Kidney capillary endothelial cell (primary cell): Measurements from ENCODE around the gene CCDC88C.

ENCODE experiments used
- DNase-seq: peaks from one replicate; pipeline ENCODE4 v3.0.0-alpha.2; 2018; ENCODE audit warnings: low spot score

The CCDC88C gene

DNA sequence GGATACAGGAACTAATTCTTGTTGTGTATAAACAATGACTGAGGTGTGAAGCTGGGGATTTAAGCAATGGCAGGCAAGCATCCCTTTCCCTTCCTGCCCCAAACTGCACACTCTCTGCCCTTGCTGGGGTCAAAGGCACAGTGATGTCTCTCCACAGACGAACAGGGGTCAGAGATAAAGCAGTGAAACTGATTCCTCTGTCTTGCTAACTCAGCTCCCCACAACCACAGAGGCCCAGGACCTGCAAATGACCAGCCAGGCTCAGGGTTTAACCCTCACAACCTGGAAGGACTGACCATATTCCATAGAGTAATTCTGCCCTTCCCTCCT, 67.2 kb downstream of the CCDC88C start:
- DNase-seq = no peak

DNA sequence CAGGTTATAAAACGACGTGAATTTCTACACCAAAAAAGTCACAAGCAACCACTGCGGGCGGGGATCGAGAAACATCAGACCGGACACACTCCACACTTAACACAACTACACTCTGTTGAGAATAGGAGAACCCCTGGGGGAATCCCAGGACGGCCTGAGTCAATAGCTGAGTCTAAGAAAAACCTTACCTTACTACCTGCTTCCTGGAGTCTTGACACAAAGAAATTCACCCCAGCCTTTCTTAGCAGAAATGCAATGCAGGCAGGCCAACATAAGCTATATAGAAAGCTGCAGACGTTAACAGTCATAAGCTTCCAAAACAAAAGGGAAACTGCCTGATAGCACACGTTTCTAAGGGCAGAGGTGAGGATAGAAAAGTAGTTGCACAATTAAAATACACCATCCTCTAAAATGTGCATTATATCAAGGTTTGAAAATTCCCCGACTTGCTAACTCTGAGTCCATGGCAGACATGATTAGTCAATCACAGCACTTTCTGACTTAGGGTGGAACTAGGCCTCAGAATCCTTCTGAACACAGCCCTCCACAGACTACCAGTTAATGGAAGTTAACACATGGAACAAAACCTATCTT, 68.0 kb downstream of the CCDC88C start:
- DNase-seq = no peak

DNA sequence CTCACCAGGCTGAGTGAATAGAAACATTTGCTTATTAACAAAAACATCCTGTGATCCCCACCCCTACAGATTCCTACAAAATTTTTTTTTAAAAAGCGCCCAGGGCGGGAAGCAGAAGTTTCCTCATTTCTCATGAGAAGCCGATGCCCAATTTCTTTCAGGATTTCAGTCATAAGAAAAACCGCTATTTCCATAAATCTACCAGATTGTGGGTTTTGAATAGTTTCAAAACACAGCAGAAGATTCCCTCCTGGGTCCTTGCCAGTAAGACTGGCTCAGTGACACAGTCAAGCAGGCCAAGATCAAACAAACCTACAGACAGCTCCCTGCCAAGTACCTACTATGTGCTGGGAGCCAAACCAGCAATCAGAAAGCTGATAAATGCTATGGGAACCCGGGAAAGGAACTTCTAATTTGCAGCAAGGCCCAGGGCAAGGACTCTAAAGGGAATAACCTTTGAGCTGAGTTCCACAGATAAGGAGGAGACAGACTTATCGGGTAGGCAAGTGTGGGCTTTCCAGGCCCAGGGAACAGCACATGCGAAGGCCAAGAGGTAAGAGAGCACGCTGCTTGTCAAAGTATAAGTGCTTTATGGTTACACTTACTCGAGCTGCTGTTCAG, 68.7 kb downstream of the CCDC88C start:
- DNase-seq = no peak

DNA sequence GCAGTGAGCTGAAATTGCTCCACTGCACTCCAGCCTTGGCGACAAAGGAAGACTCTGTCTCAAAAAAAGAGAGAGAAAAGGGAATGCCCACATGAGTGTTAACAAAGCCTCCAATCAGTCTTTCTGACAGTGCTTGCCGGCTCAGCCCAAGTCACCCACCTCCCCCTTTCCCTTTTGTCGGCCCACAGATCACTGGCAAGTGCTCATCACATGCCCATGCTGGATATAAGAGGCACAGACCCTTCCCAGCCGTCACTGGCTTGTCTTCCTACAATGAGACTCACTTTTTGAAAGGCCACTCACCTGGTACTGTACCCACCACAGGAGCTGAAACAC, 70.8 kb downstream of the CCDC88C start:
- no peak for DNase-seq

DNA sequence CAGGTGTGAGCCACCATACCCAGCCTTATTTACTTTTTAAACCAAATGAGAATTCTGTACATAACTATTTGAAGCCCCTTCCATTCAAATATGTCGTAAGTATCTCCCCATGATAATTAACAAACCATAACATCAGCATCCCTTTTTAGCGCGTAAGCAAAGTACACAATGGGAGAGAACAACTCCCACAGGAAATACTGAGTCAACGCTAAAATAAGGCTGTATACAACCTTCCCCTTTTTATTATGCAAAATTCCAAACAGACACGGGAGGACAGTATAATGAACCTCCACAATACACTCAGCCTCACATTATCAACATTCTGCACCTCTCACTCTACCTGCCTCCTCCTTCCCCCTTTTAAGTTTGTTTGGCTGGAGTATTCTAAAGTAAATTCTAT, 73.5 kb downstream of the CCDC88C start:
- DNase-seq = no peak

DNA sequence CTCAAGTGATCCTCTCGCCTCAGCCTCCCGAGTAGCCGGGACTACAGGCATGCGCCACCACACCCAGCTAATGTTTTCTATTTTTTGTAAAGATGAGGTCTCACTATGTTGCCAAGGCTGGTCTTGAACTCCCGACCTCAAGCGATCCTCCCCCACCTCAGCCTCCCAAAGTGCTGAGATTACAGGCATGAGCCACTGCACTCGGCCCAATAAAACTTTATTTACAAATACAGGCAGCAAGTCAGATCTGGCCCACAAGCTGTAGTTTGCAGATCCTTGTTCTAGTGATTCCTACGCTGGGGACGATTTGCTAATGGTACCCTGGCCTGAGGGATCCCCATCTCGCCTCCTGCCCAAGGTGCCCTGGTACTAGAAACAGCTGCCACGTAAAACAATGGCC, 74.6 kb downstream of the CCDC88C start:
- DNase-seq = no peak

DNA sequence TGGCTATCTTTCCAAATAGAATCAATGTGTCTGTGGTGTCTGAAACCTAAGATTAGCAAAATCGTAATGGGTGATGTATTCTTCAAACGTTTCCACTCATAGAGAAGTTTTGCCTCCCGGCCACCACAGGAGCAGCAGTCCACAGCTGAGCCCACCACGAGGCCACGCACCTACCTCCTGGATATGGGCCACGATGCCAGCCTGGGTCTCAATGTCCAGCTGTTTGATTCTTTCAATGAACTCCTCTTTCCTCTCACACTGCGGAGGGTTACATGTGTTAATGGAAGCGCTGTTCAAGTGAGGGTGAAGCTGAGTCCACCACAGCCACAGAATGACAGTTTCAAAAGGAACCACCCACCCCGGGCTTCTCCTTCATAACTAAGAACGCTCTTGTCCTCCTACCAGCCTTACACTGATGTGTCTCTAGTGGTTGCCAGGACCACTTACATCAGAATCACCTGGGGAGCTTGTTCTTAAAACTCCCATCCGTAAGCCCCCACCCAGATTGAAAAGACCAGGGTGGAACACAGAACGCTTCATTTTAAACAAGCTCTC, 75.3 kb downstream of the CCDC88C start:
- no peak for DNase-seq

DNA sequence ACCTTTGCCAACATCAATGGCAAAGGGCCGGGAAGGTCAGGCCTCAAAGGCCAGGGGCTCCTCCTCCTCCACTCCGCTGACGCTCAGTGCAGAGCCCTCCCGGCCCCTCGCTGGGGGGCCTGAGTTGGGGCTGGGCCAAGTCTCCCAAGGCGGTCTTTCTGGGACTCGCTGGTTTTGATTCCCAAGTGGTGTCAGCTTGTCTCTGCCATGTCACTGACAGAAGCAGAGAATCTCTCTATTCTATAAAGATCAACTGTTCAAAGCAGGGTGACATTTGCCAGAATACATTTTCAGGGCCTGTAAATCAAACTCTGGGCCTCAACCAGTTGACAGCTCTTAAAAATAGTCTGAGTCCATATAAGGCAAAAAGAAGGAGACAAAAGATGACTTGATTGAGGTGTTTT, 75.9 kb downstream of the CCDC88C start:
- no peak for DNase-seq

DNA sequence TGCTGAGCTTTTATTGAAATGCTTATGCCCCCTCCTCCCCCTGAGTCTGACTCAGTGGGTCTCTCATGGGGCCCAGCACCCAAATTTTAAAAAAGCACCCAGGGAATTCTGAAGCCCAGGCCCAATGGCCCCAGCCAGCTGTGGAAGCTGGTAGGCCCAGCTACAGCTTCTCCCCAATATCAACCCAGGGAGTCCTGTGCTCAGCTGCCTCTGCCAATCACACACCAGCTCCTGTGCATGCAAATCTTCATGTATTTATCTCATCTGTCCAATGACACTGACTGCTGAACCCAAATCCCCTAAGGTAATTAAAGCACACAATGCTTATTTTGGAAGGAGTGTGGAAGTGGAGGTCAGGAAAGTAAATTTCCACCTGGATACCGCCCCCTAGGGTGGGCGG, 76.3 kb downstream of the CCDC88C start:
- DNase-seq = no peak

DNA sequence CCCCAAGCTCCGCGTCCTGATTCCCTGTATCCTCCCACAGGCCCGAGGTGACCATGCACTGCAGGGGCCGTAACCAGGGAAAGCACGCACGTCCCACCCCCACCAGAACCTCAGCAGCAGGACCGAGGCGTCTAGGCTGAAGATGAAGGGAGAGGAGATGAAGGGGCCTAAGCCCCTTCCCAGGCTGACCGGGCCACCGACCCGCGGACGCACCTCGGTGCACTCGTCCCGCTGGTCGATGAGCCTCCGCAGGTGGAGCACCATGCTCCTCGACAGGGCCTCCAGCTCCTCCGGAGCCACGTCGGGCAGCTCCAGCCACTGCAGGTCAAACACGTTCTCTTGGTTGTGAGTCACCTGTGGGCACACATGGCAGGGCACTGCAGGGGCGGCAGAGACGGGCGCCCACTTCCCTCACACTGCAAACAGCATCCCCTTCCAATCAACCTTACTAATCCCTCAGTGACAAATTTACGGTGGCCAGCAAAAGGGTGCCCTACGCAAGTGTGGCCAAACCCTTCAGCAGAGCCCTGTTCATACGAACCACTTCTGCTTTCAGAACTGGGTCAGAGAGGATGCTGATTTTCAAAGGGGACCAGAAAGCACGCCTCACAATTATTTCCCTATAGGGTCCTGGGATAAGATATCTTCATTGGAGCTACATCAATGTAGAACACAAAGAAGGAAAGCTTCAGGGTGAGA, 77.8 kb downstream of the CCDC88C start:
- no peak for DNase-seq

DNA sequence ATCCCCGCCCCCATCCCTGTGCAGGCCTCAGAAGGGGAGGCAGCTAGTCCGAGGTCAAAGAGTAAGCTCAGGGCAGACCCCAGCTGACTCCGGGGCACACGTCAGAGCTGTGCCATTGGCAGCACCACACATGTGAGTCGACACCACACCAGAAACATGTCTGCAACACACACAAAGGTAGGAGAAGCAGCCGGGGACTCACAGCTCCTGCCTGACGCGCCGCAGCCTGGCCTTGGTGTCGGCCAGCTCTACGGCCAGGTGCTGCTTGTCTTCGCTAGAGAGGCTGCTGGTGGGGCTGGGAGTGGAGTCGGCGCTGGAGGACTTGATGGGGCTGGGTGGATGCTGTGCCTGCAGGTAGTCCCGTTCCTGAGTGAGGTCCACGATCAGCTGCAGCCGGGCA, 78.5 kb downstream of the CCDC88C start:
- no peak for DNase-seq

DNA sequence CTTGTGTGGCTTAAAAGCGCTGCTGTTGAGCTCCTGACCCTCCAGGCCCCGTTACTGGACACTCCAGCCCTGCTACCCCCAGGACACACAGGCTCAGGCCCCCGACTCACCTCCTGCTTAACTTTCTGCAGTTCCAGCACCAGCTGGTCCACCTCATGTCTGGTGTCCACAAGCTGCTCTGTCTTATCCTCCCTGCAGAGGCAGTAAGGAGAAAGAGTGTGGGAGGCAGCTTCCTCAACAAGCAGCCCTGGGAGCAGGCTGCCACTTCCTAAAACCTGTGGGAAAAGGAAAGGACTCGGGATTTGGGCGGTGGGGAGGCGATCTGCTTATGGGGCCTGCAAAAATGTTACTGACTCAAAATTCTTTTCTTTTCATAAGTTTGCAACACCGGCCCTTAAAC, 79.2 kb downstream of the CCDC88C start:
- DNase-seq = no peak

DNA sequence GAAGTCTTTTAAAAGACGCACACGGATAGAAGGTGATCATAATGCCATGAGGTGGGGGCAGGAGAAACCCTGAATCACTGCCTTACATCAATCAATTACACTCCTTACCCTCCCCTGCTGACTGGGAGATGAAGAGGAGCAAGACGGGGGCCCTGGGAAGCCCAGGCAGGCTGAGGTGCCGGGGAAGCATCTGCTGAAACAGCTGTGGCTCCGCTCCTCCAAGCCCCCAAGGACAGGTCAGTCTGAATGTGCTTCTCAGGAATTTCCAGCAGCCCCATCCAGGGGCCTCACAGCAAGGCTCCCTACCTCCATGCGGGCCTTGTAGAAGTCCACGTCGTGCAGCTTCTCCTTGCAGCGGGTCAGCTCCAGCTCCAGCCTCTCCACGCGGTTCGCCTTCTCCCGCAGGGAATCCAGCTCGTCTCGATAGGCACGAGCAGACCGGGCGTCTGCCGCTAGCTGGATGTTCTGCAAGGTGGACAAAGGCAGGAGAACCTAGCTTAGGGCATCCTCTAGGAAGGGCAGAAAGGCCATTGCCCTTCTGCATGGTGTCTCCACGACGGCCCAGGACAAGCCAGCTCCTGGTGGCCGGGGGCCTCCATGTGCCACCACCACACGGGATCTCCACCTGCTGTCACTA, 79.8 kb downstream of the CCDC88C start:
- no peak for DNase-seq

DNA sequence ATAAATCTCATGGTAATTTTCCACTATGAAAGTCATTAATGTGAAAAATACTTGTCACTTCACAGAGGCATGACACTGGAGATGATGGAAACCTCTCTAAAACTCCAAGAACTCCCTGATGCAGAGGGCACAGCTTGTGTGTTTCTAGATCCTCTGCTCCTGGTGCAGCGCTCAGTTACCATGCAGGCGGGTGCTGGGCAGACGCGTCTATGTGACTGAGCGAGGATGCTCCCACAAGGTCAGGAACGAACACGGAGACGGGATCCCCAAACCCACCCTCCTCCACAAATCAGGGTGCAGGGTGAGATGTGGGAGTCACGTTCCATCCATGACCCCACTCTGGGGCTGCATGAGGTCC, 81.5 kb downstream of the CCDC88C start:
- DNase-seq = no peak

DNA sequence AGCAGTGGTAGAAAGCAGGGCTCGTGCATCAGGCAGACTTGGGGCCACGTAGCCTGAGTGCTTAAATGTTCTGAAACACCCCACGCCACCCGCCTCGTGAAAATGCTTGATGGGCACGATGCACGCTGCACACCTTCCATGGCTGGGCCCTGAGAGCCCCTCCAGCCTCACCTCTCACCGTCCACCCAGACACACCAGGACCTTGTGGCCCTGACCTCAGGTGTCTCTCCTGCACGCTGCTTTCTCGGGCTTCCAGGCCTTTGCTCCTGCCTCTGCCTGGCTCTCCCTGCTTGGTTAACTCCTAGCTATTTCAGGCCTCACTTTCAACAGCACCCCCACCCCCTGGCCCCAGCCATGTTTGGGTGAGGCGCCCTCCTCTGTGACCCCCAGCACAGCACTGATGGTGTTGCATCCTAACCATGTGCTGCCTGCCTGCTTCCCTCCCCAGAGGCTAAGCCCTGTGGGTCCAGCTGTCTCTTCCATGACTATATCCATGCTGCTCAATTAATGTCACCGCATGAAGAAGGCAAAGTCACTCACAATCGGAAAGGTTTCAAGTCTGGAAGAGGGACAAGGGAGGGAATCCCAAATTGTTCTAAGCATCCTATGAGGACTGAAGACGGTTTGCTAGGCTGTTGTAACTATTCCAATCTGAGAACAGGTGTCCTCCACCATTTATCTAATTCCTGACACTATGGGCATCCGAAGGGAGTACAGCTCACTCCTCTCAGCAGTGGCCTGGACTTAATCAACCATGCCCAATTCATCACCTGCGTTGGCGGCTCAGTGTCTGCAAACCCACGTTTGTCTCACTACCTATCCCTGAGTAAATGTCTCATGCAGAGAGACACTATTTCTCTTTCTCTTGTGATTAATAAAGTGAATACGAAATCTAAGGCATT, 82.2 kb downstream of the CCDC88C start:
- no peak for DNase-seq

DNA sequence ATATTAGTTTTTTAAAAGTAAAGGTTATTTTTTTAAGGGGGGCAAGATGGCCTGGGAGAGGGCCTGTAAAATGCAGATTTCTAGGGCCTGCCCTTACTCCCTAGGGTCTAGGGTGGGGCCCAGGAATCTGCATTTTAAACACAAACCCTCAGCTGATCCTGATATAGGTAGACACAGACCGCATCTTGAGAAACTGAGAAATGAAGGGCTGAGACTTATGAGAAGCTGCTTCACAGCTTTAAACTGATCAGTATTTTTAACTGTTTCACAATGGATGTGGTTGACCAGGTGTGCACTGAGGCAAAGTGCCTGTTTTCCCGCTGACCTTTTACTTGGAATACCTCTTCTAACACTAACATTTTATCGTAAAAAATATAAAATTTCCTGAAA, 84.0 kb downstream of the CCDC88C start:
- no peak for DNase-seq

DNA sequence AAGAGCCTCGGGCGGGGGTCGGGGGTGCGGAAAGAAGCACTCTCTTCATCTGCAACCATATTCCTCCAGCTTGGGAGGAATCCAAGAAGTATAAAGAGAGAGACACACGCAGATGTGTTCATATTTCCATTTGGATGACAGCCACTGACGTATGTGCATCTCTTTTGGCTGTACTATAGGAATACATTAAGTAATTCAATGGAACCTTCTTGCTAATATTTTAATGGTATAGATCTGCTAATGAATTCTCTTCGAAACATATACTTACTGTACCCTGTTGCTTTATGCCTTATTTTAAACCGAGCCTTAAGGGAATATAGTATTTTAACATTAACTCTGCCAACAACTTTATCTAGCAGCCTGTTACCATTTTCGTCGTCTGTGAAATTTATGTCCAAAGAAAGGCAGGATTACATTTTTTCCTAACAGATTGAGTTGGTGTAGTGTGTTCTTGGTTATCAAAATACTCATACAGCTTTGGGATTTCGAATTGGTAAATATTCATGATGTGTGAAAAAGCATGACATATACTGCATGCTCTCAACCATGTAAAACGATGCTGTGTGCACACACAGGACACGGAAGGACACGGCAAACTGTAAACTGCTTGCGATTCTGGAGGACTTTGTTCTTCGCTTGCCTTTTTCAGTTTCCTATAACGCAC, 84.5 kb downstream of the CCDC88C start:
- DNase-seq = no peak

DNA sequence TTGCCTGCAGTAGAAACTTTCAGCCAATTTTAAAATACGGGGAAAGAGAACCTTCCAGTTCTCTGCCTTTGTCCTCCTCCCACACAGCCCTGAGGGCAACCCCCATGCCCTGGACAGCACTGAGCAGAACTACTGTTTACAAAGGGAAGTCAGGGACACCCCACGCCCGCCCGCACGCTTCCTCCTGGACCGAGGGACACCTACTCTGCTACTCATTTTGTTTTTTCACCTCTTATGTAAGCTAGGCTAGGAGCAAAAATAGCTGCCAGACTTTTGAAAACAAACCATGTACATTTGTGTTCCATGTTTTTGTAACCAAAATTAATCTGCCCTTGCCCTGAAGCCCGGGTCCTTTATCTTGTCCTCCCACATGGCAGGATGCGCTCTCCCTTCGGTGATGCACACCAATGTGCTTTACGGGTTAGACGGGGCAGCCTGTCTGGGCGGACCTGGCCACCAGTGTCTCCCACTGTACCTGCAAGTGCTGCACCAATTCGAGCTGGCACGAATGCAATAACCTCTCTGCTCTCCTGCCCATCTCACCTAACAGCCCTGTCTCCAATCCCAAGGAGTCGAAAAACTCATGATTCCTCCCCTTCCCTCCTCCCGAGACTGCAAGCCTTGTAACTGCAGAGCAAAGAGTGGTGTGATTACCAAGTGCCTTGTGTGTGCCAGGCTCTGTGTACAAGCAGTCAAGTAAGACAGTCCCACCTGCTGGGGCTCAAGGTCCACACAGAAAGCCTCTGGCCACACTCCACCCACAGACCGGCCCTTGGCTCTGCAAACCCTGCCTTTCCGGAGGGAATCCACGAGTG, 85.2 kb downstream of the CCDC88C start:
- no peak for DNase-seq

DNA sequence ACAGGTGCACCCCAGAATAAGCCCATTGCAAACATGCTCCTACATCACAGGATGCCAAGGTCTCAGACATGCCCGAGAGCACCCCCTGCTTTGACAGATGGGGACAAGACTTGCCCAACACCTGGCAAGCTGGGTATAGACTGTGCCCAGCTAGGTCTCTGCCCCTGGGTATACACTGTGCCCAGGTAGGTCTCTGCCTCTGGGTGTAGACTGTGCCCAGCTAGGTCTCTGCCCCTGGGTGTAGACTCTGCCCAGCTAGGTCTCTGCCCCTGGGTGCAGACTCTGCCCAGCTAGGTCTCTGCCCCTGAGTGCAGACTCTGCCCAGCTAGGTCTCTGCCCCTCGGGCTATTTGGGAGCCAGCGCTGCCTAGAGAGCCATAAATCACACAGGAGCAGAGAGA, 85.9 kb downstream of the CCDC88C start:
- DNase-seq = no peak

DNA sequence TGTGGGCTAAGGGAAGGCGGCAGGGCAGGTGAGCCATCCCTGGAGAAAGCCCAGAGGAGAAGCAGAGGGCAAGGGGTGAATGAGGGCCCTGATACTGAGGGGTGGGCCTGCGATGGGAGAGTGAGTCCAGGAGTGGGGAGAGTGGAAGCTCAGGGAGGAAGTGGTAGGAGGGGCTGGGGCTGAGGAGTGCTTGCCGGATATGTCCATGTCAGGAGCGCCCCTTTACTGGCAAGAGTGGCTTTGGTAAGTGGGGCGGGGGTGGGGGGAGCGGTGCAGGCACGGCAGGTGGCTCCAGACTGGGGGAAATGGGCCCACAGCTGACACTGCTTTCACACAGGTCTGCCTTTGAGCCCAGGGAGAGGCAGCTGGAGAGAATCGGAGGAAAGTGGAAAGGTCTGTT, 86.8 kb downstream of the CCDC88C start:
- no peak for DNase-seq
